RWPE2 (cell line): Measurements from ENCODE around the gene RBMS1.

ENCODE experiments used
- ATAC-seq: fragments of 200-7000 bp; cut with Tn5 transposase; 3 replicates; pipeline ENCODE4 v1.9.1; 2021; ENCODE audit warnings: low read depth
- DNase-seq: peaks from one replicate; pipeline ENCODE4 v3.0.0-alpha.2; 2020; ENCODE audit warnings: low spot score
- H3K27ac ChIP-seq: fragments of 450-650 bp; 2 replicates; pipeline ENCODE4 v1.5.1; 2017; ENCODE audit warnings: mild to moderate bottlenecking; ENCODE audit not compliant: poor library complexity, severe bottlenecking
- H3K27me3 ChIP-seq: fragments of 250-450 bp; sonication (Bioruptor Pico); 2 replicates; pipeline ENCODE4 v1.5.1; 2021; ENCODE audit warnings: mild to moderate bottlenecking, moderate library complexity; ENCODE audit not compliant: insufficient read depth, poor library complexity, severe bottlenecking
- H3K36me3 ChIP-seq: fragments of 250-450 bp; sonication (Bioruptor Pico); 2 replicates; pipeline ENCODE4 v1.5.1; 2020; ENCODE audit warnings: low read depth, mild to moderate bottlenecking, moderate library complexity
- H3K4me1 ChIP-seq: fragments of 250-450 bp; sonication (Bioruptor Pico); 2 replicates; pipeline ENCODE4 v1.5.1; 2021; ENCODE audit warnings: mild to moderate bottlenecking, moderate library complexity; ENCODE audit not compliant: insufficient read depth, poor library complexity, severe bottlenecking
- H3K4me3 ChIP-seq: fragments of 250-450 bp; sonication (Bioruptor Pico); 2 replicates; pipeline ENCODE4 v1.5.1; 2021; ENCODE audit warnings: mild to moderate bottlenecking, moderate library complexity; ENCODE audit not compliant: severe bottlenecking
- H3K9me3 ChIP-seq: fragments of 250-450 bp; sonication (Bioruptor Pico); 2 replicates; pipeline ENCODE4 v1.5.1; 2021; ENCODE audit warnings: mild to moderate bottlenecking, moderate library complexity; ENCODE audit not compliant: severe bottlenecking
- TF ChIP-seq, protein P1 (sequence below): fragments of 450-650 bp; IDR thresholded peaks from one replicate; pipeline ENCODE4 v1.5.1; 2017; ENCODE audit warnings: mild to moderate bottlenecking, moderate library complexity; ENCODE audit not compliant: poor library complexity, severe bottlenecking

The RBMS1 gene

DNA sequence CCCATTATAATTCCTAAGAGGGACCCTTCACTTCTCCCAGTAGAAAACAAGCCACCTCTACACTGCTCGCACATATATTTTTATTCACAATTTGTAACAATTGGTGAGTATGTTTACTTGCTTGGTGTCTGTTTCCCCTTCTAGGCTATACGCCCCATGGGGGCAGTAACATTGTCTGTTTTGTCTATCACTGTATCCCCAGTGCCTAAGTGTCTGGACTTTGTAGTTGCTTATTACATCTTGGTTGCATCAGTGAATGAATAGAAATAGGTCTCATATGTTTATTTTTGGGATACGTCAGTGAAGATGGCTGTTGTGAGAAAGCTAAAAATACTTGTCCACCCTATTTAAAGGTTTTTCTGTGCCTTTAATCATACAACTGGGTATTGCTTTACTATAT lies 206.1 kb downstream of the RBMS1 start:
- Histone ChIP-seq H3K4me1 (no peaks in the 10 kb centered on the region), H3K27ac (peak overlapping the region; percentile 36), H3K9me3 (no peaks in the 10 kb centered on the region), H3K4me3 (no peak overlapping the region), H3K36me3 (peaks cover 72% of the 10 kb centered on the region), H3K27me3 (no peaks in the 10 kb centered on the region)
- TF ChIP-seq, protein P1, sequence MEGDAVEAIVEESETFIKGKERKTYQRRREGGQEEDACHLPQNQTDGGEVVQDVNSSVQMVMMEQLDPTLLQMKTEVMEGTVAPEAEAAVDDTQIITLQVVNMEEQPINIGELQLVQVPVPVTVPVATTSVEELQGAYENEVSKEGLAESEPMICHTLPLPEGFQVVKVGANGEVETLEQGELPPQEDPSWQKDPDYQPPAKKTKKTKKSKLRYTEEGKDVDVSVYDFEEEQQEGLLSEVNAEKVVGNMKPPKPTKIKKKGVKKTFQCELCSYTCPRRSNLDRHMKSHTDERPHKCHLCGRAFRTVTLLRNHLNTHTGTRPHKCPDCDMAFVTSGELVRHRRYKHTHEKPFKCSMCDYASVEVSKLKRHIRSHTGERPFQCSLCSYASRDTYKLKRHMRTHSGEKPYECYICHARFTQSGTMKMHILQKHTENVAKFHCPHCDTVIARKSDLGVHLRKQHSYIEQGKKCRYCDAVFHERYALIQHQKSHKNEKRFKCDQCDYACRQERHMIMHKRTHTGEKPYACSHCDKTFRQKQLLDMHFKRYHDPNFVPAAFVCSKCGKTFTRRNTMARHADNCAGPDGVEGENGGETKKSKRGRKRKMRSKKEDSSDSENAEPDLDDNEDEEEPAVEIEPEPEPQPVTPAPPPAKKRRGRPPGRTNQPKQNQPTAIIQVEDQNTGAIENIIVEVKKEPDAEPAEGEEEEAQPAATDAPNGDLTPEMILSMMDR: no peak
- ATAC-seq: no peak
- no peak for DNase-seq

DNA sequence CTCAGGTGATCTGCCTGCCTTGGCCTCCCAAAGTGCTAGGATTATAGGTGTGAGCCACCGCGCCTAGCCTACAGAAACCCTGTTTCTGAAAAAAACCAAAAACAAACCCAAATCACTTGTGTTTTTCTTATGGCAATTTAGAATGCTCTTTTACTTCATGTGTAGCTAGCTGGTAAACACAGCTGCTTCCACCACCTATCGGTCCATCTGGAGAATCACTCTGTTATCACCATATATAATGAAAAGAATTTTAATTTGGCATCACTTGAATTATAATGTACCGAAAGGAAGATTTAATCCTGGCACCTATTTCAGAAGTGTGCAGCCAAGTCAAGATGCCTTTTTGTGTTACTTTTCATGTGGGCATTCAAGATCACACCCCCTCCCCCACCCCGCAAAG lies 207.1 kb downstream of the RBMS1 start:
- TF ChIP-seq, protein P1: no peak

DNA sequence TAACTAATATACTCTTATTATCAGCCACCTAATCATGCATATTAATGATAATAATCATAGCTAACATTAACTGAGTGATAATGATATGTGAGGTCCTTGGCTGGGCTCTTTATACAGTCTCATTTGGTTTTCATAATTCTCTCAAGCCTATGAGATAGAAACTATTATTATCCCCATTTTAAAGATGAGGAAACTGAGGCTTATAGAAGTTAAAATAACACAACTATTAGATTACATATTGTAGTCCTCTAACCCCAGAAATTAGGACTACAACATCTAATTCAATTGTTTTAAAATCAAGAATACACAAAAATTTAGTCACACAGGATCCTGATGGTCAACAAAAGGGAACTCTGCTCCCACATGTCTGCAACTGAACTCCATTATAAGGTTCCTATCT lies 209.9 kb downstream of the RBMS1 start:
- peaks cover 16% of the 10 kb centered on the region for H3K4me1 ChIP-seq
- H3K27me3 ChIP-seq: no peaks in the 10 kb centered on the region
- H3K27ac ChIP-seq: peak overlapping the region; percentile 82
- ATAC-seq: no peak
- TF ChIP-seq, protein P1: no peak
- peaks cover 78% of the 10 kb centered on the region for H3K36me3 ChIP-seq
- H3K4me3 ChIP-seq: no peak overlapping the region
- no peaks in the 10 kb centered on the region for H3K9me3 ChIP-seq
- no peak for DNase-seq

More for the DNA sequence above, 207.1 kb downstream of the RBMS1 start:
- DNase-seq (no peak), ATAC-seq (no peak)
- Histone ChIP-seq H3K36me3 (peaks cover 72% of the 10 kb centered on the region), H3K9me3 (no peaks in the 10 kb centered on the region), H3K4me1 (no peaks in the 10 kb centered on the region), H3K27ac (no peak overlapping the region), H3K4me3 (no peak overlapping the region), H3K27me3 (no peaks in the 10 kb centered on the region)

DNA sequence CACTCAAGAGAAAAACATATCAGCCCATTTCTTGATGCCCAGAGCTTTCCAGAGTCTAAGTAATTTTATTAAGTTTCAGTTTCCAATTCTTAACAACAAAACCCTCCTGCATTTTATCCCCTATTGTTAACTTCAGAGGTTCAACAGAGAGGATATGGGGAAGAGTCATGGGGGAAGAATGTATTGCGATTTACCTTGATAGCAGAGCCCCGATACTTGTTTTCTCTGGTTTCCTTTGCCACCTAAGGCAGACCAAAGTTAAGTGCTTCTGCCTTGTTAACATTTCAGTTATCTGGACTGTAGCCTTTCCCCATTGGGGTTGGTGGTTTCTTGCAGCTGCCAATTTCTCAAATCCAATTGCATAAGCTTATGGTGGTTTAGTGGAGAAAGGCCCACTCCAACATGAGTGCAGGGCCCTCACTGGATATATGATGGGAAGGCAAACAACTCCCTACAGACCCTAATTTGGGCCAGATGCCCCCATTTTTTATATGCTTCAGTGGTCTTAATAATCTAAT lies 211.5 kb downstream of the RBMS1 start:
- no peak overlapping the region for H3K4me3 ChIP-seq
- TF ChIP-seq, protein P1: no peak
- peaks cover 16% of the 10 kb centered on the region for H3K4me1 ChIP-seq
- ATAC-seq (peak; percentile 37), DNase-seq (no peak)
- H3K27me3 ChIP-seq: no peaks in the 10 kb centered on the region
- H3K9me3 ChIP-seq: no peaks in the 10 kb centered on the region
- H3K27ac ChIP-seq: peak overlapping the region; percentile 82
- H3K36me3 ChIP-seq: peaks cover 85% of the 10 kb centered on the region

DNA sequence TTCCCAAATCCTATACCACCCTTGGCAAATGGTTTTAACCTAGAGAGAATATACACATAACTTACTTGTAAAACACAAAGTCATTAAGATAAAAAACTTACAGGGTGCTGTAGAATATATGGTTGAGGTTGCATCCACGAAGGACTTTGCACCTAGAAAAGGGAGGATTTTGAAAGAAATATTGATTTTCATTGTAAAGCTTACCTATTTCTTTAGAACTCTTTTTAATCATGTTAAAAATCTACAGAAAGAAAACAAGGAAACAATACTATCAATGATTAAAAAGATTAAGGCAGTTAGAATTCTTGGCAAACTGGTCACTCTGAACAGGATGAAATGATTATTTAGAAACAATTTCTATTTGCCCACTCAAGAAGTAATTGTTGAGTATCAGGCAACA lies 212.4 kb downstream of the RBMS1 start:
- Histone ChIP-seq H3K27ac (peak overlapping the region; percentile 82), H3K36me3 (peaks cover 85% of the 10 kb centered on the region), H3K27me3 (no peaks in the 10 kb centered on the region), H3K4me1 (peaks cover 16% of the 10 kb centered on the region), H3K4me3 (no peak overlapping the region), H3K9me3 (no peaks in the 10 kb centered on the region)
- TF ChIP-seq, protein P1: no peak
- ATAC-seq (no peak), DNase-seq (no peak)
